Trophoblast cell (in vitro differentiated cells and primary cell): ENCODE results near the gene RNU7-1.

ENCODE experiments used
- DNase-seq, 2 donors: peaks; one replicate each; pipeline ENCODE4 v3.0.0-alpha.2; 2016
- H2AFZ ChIP-seq: 2 replicates; pipeline ENCODE4 v1.6.1; 2013; ENCODE audit warnings: low read length, moderate library complexity, mild to moderate bottlenecking; ENCODE audit not compliant: insufficient read depth, poor library complexity
- H2AK5ac ChIP-seq: 2 replicates; pipeline ENCODE4 v1.6.1; 2013; ENCODE audit warnings: mild to moderate bottlenecking, low read length
- H2BK120ac ChIP-seq: 2 replicates; pipeline ENCODE4 v1.6.1; 2013; ENCODE audit warnings: low read length, mild to moderate bottlenecking, moderate library complexity; ENCODE audit not compliant: insufficient read depth, poor library complexity
- H2BK12ac ChIP-seq: 2 replicates; pipeline ENCODE4 v1.6.1; 2013; ENCODE audit warnings: mild to moderate bottlenecking, low read length, moderate library complexity
- H2BK5ac ChIP-seq: 2 replicates; pipeline ENCODE4 v1.6.1; 2013; ENCODE audit warnings: low read length, low read depth, moderate library complexity, mild to moderate bottlenecking; ENCODE audit not compliant: poor library complexity
- H3K14ac ChIP-seq: 2 replicates; pipeline ENCODE4 v1.6.1; 2013; ENCODE audit warnings: mild to moderate bottlenecking, low read length
- H3K18ac ChIP-seq: 2 replicates; pipeline ENCODE4 v1.6.1; 2013; ENCODE audit warnings: mild to moderate bottlenecking, low read length
- H3K23ac ChIP-seq: 2 replicates; pipeline ENCODE4 v1.6.1; 2013; ENCODE audit warnings: low read length
- H3K27ac ChIP-seq: 2 replicates; pipeline ENCODE4 v1.5.1; 2013; ENCODE audit warnings: low read depth, mild to moderate bottlenecking, inconsistent platforms, low read length, moderate library complexity
- H3K27me3 ChIP-seq: 2 replicates; pipeline ENCODE4 v1.6.1; 2013; ENCODE audit warnings: inconsistent platforms, mild to moderate bottlenecking, low read length, moderate library complexity; ENCODE audit not compliant: insufficient read depth
- H3K36me3 ChIP-seq, 2 experiments: 1 replicate in 1 of 2; 2 replicates in 1 of 2; pipeline ENCODE4 v1.6.1; 2013; ENCODE audit warnings: low read length in 2 of 2, mild to moderate bottlenecking in 2 of 2, moderate library complexity in 1 of 2; ENCODE audit not compliant: insufficient read depth in 2 of 2, control insufficient read depth in 1 of 2
- H3K4ac ChIP-seq: 2 replicates; pipeline ENCODE4 v1.6.1; 2013; ENCODE audit warnings: low read depth, mild to moderate bottlenecking, low read length, moderate library complexity
- H3K4me1 ChIP-seq, 2 experiments: 1 replicate in 1 of 2; 2 replicates in 1 of 2; pipeline ENCODE4 v1.6.1; 2013; ENCODE audit warnings: low read length in 2 of 2, mild to moderate bottlenecking in 2 of 2, moderate library complexity in 1 of 2; ENCODE audit not compliant: insufficient read depth in 2 of 2, control insufficient read depth in 1 of 2
- H3K4me2 ChIP-seq: 2 replicates; pipeline ENCODE4 v1.6.1; 2013; ENCODE audit warnings: inconsistent platforms, mild to moderate bottlenecking, low read length, moderate library complexity
- H3K4me3 ChIP-seq: 2 replicates; pipeline ENCODE4 v1.5.1; 2013; ENCODE audit warnings: mild to moderate bottlenecking, low read depth, low read length, inconsistent platforms
- H3K79me1 ChIP-seq: one replicate; pipeline ENCODE4 v1.6.1; 2013; ENCODE audit warnings: low read length
- H3K79me2 ChIP-seq: 2 replicates; pipeline ENCODE4 v1.6.1; 2013; ENCODE audit warnings: low read length, mild to moderate bottlenecking; ENCODE audit not compliant: control insufficient read depth, insufficient read depth, poor library complexity
- H3K9ac ChIP-seq: 2 replicates; pipeline ENCODE4 v1.6.1; 2013; ENCODE audit warnings: mild to moderate bottlenecking, low read length
- H3K9me3 ChIP-seq: 2 replicates; pipeline ENCODE4 v1.6.1; 2013; ENCODE audit warnings: low read depth, mild to moderate bottlenecking, control low read depth, inconsistent platforms, low read length; ENCODE audit not compliant: insufficient read depth
- H4K12ac ChIP-seq: 2 replicates; pipeline ENCODE4 v1.6.1; 2013; ENCODE audit warnings: low read depth, mild to moderate bottlenecking, low read length, moderate library complexity
- H4K8ac ChIP-seq: 2 replicates; pipeline ENCODE4 v1.6.1; 2013; ENCODE audit warnings: low read depth, mild to moderate bottlenecking, low read length, moderate library complexity
- H4K91ac ChIP-seq: one replicate; pipeline ENCODE4 v1.6.1; 2013; ENCODE audit warnings: low read depth, mild to moderate bottlenecking, low read length, moderate library complexity
- WGBS: extraction: QIAGEN DNeasy Blood & Tissue Kit; methylation state at CpG from one replicate; pipeline ENCODE4 v1.1.7; 2013; ENCODE audit warnings: missing lambda C conversion rate; ENCODE audit not compliant: insufficient read length, insufficient coverage; ENCODE audit errors: extremely low coverage; 5-methylcytosine and 5-hydroxymethylcytosine counted together

Gene RNU7-1

DNA sequence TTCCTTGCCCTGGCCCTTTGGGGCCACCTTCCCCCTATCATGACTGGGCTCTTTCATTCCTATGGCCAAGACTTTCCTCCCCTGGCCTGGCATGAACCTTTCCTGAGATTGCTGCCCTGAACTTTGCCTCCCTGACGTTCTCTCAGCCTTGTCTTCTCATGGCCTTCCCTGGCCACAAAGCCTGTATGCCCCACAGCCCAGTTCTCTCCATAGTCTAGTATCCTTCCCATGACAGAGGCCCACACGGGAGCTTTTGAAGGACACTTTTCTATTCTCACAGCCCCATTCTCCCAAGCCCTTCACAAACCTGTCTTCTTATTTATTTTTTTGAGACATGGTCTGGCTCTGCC is 4.5 kb upstream of the RNU7-1 start:
- DNase-seq, result no peak
- Histone ChIP-seq H2BK5ac (no peak overlapping the region), H3K18ac (peak overlapping the region; percentile 40), H3K36me3 (peaks cover 58 to 64% of the 10 kb centered on the region in 2 experiments), H3K23ac (no peak overlapping the region), H3K9me3 (peaks cover 2% of the 10 kb centered on the region), H3K79me1 (peaks cover 11% of the 10 kb centered on the region), H4K12ac (peak overlapping the region; percentile 55), H2BK120ac (no peak overlapping the region), H3K4me1 (peaks cover 7 to 9% of the 10 kb centered on the region in 2 experiments), H4K91ac (no peak overlapping the region), H3K9ac (no peak overlapping the region), H2AK5ac (no peak overlapping the region), H2AFZ (no peak overlapping the region), H3K79me2 (peaks cover 5% of the 10 kb centered on the region), H2BK12ac (no peak overlapping the region), H3K4me3 (no peak overlapping the region), H3K4me2 (no peak overlapping the region), H3K4ac (no peak overlapping the region), H3K14ac (no peak overlapping the region), H3K27me3 (no peaks in the 10 kb centered on the region), H4K8ac (peak overlapping the region; percentile 18), H3K27ac (no peak overlapping the region)
- WGBS, result no CpG with 5 or more reads among the region's 2 CpGs

DNA sequence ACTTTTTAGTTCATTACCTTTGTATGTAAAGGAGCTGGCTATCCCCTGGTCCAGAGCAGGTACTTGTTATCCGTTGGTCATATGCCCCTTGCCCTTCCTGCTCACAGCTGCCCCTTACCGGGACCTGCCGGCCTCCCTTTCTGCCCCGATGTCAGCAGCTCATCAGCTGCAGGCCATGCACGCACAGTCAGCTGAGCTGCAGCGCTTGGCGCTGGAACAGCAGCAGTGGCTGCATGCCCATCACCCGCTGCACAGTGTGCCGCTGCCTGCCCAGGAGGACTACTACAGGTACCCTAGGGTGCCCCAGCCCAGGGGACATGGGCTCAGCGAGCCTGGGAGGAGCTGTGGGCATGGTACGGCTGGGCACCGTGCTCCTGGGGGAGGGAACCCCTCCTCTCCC is 2.3 kb upstream of the RNU7-1 start:
- DNase-seq, result no peak
- H2BK12ac ChIP-seq, result no peak overlapping the region
- no CpG with 5 or more reads among the region's 12 CpGs for WGBS
- no peak overlapping the region for H4K12ac ChIP-seq
- no peak overlapping the region for H2AFZ ChIP-seq
- peaks cover 19% of the 10 kb centered on the region for H3K79me1 ChIP-seq
- H3K27ac ChIP-seq, result no peak overlapping the region
- H3K36me3 ChIP-seq, result peaks cover 40 to 43% of the 10 kb centered on the region in 2 experiments
- H2BK5ac ChIP-seq, result no peak overlapping the region
- H3K23ac ChIP-seq, result no peak overlapping the region
- H3K27me3 ChIP-seq, result no peaks in the 10 kb centered on the region
- no peak overlapping the region for H3K9ac ChIP-seq
- H4K8ac ChIP-seq, result no peak overlapping the region
- no peak overlapping the region for H3K4me3 ChIP-seq
- no peak overlapping the region for H4K91ac ChIP-seq
- no peak overlapping the region for H2BK120ac ChIP-seq
- H3K4me2 ChIP-seq, result no peak overlapping the region
- H2AK5ac ChIP-seq, result no peak overlapping the region
- H3K4me1 ChIP-seq, result peaks cover 16 to 18% of the 10 kb centered on the region in 2 experiments
- H3K79me2 ChIP-seq, result peaks cover 7% of the 10 kb centered on the region
- peaks cover 2% of the 10 kb centered on the region for H3K9me3 ChIP-seq
- H3K14ac ChIP-seq, result no peak overlapping the region
- H3K4ac ChIP-seq, result no peak overlapping the region
- H3K18ac ChIP-seq, result no peak overlapping the region

GRCh38 chr12:6941782-6942181 is 1.8 kb upstream of the RNU7-1 start:
- Histone ChIP-seq H4K91ac (no peak overlapping the region), H3K23ac (no peak overlapping the region), H3K27me3 (no peaks in the 10 kb centered on the region), H3K14ac (no peak overlapping the region), H3K79me2 (peaks cover 7% of the 10 kb centered on the region), H3K9ac (no peak overlapping the region), H2BK5ac (no peak overlapping the region), H2AFZ (no peak overlapping the region), H3K9me3 (peaks cover 2% of the 10 kb centered on the region), H3K36me3 (peaks cover 35 to 38% of the 10 kb centered on the region in 2 experiments), H3K79me1 (peaks cover 22% of the 10 kb centered on the region), H2AK5ac (no peak overlapping the region), H3K4ac (no peak overlapping the region), H3K4me2 (no peak overlapping the region), H3K4me1 (peaks cover 16% of the 10 kb centered on the region in 2 experiments), H2BK120ac (no peak overlapping the region), H3K4me3 (no peak overlapping the region), H4K12ac (no peak overlapping the region), H4K8ac (no peak overlapping the region), H3K18ac (no peak overlapping the region), H2BK12ac (no peak overlapping the region), H3K27ac (no peak overlapping the region)
- no peak for DNase-seq
- no CpG with 5 or more reads among the region's 12 CpGs for WGBS

- no peak overlapping the region for H3K4me3 ChIP-seq
- no peak overlapping the region for H2BK12ac ChIP-seq
- H3K9ac ChIP-seq, result no peak overlapping the region
- H3K36me3 ChIP-seq, result peaks cover 30 to 34% of the 10 kb centered on the region in 2 experiments
- no peaks in the 10 kb centered on the region for H3K27me3 ChIP-seq
- H4K91ac ChIP-seq, result no peak overlapping the region
- H3K23ac ChIP-seq, result no peak overlapping the region
- no peak overlapping the region for H3K4me2 ChIP-seq
- H3K79me1 ChIP-seq, result peaks cover 23% of the 10 kb centered on the region
- H3K79me2 ChIP-seq, result peaks cover 7% of the 10 kb centered on the region
- H2AK5ac ChIP-seq, result no peak overlapping the region
- no peak overlapping the region for H3K27ac ChIP-seq
- H2BK120ac ChIP-seq, result no peak overlapping the region
- H4K12ac ChIP-seq, result no peak overlapping the region
- no CpG with 5 or more reads among the region's 11 CpGs for WGBS
- H3K14ac ChIP-seq, result no peak overlapping the region
- peaks cover 13 to 17% of the 10 kb centered on the region in 2 experiments for H3K4me1 ChIP-seq
- no peak for DNase-seq
- H4K8ac ChIP-seq, result no peak overlapping the region
- no peak overlapping the region for H2BK5ac ChIP-seq
- H2AFZ ChIP-seq, result no peak overlapping the region
- H3K4ac ChIP-seq, result no peak overlapping the region
- peaks cover 2% of the 10 kb centered on the region for H3K9me3 ChIP-seq
- no peak overlapping the region for H3K18ac ChIP-seq
These were observed 1.3 kb upstream of the RNU7-1 start for GRCh38 chr12:6942331-6942665.
